Stimulated activated CD4-positive, alpha-beta T cell treated with anti-CD3 and anti-CD28 coated beads, Interleukin-15, amount 100 ng/mL, for 1 hour (primary cell): ENCODE measurements around the gene CGAS.
A peak's percentile ranks its signal among the peaks of the same experiment; 100 is the strongest.
"Not testable (repeated sequence)": the region's sequence is repeated elsewhere in the genome, so short reads cannot be mapped to it uniquely, and the experiment has no call there.

Experiments
- DNase-seq, 2 donors: peaks; one replicate each; pipeline ENCODE4 v3.0.0-alpha.2; 2020; ENCODE audit warnings: low read depth in 1 of 2, low spot score in 1 of 2

The CGAS gene

DNA sequence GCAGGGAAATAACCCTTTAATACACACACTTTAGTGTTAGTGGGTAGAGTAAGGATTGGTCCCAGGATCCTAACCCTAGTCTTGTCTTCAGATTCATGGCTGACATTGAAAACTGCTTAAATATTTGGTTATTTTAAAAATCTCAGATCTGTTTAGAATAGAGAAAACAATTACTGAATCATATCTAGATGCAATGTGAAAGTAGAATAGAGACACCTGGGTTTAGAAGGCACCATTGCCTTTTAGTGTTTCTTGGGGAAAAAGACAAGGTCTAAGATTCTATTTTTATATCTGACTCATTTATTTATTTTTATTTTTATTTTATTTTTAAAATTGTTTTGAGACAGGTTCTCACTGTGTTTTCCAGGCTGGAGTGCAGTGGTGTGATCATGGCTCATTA, 51.4 kb downstream of the CGAS start:
- no peak for DNase-seq

DNA sequence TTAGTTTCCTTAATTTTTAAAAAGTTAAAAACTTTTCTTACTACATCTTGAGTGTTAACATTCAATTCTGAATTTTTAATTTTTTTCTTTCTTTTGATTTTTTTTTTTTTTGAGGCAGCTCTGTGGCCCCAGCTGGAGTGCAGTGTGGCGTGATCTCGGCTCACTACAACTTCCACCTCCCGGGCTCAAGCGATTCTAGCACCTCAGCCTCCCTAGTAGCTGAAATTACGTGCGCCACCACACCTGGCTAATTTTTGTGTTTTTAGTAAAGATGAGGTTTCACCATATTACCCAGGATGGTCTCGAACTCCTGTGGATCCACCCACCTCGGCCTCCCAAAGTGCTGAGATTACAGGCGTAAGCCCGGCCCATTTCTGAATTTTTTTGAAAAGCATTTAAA, 56.2 kb downstream of the CGAS start:
- no peak for DNase-seq

DNA sequence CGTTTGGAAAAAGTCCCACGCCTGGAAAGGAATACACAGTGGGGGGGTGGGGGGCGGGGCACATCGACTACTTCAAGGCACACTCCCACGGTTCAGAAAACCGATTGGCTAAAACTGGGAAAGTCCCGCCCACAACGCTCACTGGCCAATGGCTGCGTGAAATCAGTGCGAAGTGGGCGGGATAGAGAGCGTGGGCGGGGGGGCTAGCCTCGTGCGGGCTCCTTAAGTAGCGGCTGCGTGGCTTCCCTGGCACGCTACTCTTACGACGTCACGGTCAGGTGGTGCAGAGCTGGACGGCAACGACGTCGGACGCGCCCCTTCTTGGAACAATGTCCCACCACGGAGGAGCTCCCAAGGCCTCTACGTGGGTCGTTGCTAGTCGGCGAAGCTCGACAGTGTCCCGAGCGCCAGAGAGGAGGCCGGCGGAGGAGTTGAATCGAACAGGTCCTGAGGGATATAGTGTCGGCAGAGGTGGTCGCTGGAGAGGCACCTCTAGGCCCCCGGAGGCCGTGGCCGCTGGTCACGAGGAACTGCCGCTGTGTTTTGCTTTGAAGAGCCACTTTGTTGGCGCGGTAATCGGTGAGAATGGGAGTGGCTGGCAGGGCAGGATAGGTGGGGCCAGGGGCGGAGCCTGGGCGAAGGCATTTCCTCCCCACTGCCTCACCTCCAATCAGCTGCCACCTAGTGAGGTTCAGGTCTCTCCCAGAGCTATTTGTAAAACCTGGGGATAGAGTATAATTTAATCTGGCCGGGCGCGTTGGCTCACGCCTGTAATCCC, 57.3 kb downstream of the CGAS start, which contains the start of gene DDX43:
Gene DDX43, plus strand, starts transcription at position 252 of the 778 bp plus-strand sequence. Its CDS starts 78 bp downstream, at position 330.
- DNase-seq = no peak

DNA sequence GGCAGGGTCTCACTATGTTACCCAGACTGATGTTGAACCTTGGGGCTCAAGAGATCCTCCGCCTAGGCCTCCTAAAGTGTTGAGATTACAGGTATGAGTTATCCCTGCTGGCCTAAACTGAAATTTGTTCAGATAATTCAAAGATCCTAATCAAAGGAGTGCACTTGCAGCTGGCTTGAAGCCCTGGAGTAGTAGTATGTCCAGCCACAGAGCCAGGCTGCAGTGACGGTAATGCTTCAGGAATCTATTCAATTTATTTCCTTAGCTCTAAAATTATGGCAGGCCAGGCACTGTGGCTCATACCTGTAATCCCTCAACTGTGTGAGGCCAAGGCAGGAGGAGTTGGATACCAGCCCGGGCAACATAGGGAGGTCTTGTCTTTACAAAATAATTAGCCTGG, 58.8 kb downstream of the CGAS start:
- DNase-seq = no peak

DNA sequence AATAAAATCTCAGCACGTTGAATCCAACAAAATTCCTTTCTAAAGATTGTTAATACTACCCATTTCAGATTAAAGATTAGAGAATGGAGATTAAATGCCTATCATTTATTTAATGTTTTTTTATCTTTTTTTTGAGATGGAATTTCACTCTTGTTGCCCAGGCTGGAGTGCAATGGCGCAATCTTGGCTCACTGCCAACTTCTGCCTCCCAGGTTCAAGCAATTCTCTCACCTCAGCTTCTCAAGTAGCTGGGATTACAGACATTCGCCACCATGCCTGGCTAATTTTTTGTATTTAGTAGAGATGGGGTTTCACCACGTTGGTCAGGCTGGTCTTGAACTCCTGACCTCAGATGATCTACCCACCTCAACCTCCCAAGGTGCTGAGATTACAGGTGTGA, 59.9 kb downstream of the CGAS start:
- DNase-seq = not testable (repeated sequence)

DNA sequence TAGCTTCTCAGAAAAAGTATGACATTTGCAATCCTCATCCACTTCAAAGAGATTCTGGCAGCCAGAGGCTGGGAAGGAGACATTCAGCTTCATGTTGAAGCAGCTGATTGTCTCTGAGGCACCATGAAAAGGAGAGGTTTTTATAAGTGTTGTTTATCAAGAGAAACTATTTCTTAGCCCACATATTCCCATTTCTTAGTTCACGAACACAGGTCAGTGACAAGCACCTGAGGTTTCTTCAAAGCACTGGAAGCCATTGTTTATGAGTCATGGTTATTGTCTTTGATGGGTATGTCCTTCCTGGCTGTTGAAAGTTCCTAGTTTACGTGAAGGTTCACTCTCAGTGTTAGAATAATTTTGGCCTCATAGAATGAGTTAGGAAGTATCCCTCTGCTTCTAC, 60.4 kb downstream of the CGAS start:
- no peak for DNase-seq

DNA sequence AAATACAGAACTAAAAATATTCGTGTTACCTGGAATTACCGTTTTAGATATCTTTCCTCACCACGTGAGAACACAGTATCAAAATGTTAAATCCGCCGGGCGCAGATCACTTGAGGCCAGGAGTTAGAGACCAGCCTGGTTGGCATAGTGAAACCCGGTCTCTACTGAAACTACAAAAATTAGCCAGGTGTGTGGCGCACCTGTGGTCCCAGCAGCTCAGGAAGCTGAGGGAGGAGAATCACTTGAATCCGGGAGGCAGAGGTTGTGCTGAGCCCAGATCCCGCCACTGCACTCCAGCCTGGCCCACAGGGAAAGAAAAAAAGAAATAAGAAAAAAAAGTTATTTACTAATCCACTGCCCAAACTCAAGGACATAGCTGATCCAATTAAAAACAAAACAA, 62.2 kb downstream of the CGAS start:
- no peak for DNase-seq

DNA sequence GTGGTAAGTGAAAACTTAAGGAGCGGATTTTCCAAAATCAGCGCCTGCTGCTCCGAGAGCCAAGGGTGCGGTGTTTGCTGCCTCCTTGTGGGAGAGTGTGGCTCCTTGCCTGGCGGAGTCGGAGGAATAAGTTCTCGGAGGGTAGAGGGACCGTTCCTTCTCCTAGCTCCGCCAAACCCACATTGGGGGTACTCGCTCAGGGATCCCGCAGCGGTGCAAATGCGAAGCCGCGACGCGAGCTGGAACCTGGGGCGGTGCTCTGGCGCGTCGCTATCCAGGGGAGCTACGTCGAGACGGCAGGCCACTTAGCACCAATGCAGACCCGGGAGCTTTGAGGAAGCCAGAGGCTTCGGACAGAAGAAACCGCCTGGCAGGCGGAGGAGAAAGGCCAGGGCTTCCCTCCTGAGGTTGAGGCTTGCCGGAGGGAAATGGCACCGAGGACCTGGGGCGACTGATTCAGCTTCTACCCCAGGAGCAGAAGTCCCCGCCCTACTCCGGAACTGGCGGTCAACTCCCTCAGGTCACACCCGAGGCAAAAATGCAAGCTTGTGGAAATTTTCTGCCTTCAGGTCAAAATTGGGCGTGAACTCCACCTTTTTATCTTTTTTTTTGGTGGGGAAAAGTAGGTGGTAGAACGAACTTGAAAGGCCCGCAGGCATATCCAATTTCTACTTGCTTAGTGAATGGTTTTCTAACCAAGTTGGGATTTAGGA, 63.1 kb downstream of the CGAS start:
- peak in 1 of 2 donors; percentile 19 for DNase-seq

DNA sequence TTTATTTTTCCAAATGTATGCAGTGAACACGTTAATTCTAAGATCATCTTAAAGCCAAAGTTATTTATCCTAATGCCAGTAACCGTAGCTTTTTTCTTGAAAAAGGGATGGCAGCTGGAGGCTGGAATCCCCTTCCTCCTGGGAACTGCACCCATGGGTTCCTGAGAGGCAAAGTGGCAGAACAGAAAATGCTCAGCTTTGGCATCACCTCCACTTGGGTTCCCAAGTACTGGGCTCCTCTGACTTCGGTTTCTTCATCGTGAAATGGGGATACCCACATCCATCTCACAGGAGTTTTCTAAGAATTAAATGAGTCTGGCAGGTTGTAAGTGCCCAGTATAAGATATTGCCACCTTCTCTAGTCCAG, 63.7 kb downstream of the CGAS start:
- DNase-seq = no peak

DNA sequence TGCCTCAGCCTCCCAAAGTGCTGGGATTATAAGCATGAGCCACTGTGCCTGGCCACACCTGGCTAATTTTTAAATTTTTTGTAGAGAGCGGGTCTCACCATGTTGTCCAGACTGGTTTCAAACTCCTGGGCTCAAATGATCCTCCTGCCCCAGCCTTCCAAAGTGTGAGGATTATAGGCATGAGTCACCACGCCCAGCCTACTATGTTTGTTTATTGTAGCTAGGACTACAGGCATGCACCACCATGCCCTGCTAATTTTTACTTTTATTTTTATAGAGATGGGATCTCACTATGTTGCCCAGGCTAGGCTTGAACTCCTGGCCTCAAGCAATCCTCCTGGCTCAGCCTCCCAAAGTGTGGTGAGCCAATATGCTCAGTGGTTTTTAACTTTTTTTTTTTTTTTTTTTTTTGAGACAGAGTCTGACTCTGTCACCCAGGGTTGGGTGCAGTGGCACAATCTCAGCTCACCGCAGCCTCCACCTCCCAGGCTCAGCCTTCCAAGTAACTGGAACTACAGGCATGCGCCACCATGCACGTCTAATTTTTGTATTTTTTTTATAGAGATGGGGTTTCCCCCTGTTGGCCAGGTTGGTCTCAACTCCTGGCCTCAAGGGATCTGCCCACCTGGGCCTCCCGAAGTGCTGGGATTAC, 69.5 kb downstream of the CGAS start:
- DNase-seq = no peak

DNA sequence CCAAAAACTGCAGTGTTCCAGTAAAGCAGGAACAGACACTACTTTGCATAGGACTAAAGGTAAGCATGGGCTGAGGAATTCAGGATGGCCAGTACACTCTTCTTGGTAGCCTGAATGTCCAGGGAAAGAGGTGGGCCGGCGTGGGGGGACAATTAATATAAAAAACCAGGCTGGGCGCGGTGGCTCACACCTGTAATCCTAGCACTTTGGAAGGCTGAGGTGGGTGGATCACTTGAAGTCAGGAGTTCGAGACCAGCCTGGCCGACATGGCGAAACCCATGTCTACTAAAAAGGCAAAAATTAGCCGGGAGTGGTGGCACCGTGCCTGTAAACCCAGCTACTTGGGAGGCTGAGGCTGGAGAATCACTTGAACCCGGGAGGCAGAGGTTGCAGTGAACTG, 70.6 kb downstream of the CGAS start:
- not testable (repeated sequence) for DNase-seq

DNA sequence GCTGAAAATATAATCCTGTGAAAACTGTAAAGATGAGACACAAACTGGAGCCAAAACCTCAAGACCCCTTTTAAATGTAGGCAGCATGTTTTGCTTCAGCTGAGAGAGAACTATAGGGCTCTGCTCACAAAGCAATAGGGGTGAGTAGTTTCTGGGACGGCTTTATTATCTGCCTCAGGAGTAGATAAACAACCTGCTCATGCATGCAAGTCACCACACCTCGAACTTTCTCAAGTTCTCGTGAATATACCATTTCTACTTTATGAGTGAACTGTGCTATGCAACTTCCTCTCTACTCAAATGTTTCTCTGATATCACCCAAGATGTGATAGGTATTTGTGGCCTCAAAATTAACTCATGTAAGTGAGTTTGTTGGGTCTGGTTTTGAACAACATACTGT, 74.9 kb downstream of the CGAS start:
- DNase-seq = no peak

DNA sequence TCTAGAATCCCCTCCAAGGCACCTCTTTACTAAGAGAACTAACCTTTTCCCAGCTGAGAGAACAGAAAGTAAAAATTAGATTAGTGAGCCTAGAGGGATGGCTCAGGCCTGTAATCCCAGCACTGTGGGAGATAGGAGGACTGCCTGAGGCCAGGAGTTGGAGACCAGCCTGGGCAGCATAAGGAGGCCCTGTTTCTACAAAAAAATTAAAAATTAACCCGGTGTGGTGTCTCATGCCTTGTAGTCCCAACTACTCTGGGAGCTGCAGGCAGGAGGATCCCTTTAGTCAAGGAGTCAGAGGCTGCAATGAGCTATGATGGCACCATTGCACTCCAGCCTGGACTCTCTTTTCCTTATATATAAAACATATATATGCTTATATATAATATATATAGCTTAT, 76.9 kb downstream of the CGAS start:
- no peak for DNase-seq
